Effector CD4-positive, alpha-beta T cell (primary cell): ENCODE measurements around the gene NR4A1.

ENCODE experiments used
- DNase-seq: peaks from one replicate; pipeline ENCODE4 v3.0.0-alpha.2; 2020
- total RNA-seq: gene quantifications from one replicate; lab custom pipeline; 2026; lab: John Stamatoyannopoulos, UW

The NR4A1 gene
- 376 reads per million, percentile 97 among the genes with 10 or more reads in this experiment for total RNA-seq

DNA sequence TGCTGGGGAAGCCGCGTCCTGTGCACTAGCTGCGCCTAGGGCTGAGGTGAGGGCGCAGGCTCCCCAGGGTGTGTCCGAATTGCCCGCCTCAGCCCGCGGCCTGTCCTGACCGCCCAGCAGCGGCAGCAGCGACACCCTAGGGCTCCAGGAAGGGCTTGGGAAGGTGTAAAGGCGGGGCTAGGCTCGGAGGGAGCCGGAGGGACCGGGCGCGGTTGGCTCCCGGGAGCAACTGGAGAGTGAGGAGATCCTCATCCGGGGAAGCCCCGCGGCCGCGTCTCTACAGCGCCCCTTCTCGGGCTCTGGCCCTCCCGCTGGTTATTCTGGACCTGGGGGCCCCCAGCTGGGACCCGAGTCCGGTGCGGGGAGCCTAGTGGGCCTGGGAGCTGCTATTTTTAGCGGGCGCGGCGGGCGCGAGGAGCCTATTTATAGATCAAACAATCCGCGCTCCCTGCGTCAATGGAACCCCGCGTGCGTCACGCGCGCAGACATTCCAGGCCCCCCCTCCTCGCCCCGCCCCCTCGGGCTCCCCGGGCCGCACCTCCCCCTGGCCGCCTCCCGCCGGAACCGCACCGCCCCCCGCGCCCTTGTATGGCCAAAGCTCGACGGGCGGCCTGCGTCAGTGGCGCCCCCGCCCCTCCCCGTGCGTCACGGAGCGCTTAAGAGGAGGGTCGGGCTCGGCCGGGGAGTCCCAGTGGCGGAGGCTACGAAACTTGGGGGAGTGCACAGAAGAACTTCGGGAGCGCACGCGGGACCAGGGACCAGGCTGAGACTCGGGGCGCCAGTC lies at the start of gene NR4A1:
TSS of gene NR4A1 (plus strand) at position 685 of the 784 bp plus-strand sequence. CDS start 2,887 bp downstream, outside the sequence.
- peak; percentile 100 for DNase-seq

DNA sequence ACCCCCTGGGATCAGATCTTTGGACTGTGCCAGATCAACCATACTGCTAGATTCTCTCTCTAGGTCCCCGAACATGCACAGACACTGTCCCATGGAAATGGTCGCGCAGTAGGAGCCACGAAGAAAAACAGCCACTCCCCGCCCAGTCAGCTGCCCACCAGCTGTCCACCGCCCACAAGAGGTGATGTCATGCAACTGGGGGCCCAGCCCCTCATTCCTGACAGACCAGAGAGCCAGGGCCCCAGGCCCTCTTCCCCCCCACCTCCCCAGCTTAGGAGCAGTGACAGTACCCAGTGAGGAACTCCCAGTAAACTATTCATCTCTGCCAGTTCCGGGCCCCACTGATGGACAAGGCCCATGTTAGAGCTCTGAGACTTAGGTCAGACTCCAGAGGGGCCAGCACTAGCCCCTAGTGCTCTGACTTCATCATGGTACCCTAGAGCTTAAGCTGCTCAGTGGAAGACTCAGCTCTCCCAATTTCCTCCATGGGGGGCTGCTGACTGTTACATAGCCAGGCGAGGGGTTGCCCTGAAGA lies 48.2 kb upstream of the NR4A1 start:
- DNase-seq = no peak

DNA sequence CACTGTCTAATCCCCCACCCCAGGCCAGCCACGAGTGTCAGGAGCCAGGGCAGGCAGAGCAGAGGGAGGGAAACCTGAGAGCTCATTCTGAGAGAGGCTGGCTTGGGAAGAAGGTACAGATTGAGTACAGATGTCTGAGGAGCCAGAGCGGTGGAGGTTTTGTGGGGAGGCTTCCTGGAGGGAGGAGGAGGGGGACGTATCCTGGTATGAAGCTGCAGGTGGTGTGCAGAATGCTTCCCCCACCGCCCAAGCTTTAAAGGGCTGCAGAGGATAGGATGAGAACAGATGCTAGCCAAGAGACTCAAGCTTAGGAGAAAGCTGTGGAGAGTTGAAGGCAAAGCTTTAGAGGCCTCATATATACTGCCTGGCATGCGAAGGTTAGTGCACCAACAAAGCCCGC lies 47.7 kb upstream of the NR4A1 start:
- DNase-seq = no peak

DNA sequence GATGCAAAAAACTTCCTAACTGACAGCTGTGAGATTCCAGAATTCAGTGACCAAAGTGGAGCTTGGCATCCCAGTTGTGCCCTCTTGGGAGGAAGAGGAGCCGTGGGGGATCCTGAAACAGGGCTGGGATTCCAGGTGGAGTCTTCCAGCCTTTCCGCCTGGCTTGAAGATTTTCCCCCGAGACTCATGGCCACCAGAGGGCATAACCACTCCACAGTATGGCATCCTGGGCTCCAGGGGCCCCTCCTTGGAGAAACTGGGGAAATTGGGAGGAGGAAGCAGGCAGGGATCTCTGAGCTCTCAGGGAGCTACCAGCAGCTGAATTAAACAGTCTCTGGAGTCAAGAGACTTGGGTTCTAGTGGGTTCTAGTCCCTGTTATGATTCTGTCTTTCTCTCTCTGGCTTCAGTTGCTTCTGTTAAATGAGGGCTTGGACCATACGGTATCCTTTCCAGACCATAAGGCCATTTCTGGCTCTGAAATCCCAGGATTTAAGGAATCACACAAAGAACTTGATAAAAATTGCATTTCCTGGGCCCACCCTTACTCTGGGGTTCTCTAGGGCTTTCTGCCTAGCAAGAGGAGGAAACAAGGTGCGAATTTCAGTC lies 47.1 kb upstream of the NR4A1 start:
- no peak for DNase-seq

DNA sequence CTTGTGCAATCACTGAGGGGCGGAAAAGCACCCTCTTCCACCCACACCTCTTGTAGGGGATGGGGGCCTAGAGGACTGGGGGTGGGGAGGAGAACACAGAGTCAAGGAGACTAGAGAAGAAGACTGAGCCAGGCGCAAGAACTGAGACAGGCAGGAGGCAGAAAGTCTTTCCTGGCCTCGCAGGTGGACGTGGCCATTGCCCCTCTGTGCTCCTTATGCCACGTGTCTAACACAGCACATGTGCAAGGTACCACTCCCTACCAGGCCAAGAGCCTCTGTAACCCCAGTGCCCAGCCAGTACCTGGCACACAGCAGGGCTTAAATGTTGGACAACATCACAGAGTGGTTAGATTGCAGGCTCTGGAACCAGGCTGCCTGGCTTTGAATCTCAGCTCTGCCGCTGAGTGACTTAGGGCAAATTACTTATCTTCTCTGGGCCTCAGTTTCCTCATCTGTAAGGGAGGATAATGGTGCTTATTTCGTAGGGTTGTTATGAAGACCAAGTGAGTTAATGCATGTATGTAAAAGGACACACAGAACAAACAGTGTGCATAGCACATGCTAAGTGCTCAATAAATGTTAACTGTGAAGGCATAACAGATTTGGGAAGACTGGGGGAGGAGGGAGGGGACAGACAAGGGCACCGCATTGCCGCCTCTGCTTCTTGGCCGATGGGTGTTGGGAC lies 45.9 kb upstream of the NR4A1 start:
- no peak for DNase-seq

DNA sequence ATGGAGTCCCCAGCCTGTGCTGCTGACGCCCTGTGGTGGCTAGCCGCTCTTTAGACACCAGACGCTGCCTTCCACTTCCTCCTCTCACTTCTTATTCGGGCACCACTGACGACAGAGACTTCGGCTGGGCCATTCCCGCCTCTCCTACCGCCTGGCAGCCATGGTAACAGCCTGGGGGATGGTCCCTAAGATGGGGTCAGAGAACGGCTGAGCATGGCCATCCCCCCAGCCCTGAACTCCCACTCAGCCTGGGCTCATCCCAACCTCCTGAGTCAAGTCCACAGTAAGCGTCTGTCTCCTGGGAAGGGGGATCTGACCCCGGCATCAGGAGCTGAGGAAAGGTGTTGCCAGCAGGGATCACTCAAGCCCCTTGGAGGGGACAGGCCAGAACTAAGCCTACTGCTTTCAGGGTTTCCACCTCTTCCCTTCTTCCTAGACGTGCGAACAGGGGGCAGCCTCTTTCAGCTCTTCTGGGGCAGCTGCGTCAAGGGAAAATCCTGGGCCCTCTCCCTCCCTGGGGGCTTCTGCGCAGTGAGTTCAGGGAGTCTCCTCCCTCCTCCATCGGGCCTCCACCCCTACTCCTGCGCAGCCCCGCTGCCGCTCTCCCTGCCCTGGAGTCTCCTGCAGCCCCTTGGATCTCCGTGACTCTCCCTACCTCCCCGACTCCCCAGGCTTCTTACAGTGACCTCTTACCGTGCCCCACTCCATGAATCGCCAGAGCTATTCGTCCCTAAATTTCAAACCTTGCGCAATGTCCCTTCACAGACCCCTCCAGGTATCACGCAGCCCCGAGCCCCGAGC lies 45.1 kb upstream of the NR4A1 start:
- DNase-seq = no peak

DNA sequence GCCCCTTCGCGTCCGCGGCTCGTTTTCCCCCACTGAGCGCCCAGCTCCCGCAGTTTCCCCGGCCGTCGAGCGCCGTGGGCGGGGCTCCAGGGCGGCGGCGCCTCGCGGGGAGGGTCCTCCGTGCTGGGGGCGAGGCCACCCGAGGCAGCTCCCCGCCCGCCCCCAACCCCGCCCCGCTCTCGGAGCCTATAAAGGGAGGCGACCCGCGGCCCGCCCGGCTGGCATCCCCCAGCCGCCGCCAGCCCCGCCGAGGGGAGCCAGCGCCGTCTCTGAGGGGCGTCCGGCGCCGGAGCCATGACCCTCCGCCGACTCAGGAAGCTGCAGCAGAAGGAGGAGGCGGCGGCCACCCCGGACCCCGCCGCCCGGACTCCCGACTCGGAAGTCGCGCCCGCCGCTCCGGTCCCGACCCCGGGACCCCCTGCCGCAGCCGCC lies 44.5 kb upstream of the NR4A1 start, which contains the start of gene TAMALIN:
TSS of gene TAMALIN (plus strand) at position 221 of the 432 bp plus-strand sequence. CDS start at position 295, 74 bp downstream.
- peak; percentile 79 for DNase-seq

DNA sequence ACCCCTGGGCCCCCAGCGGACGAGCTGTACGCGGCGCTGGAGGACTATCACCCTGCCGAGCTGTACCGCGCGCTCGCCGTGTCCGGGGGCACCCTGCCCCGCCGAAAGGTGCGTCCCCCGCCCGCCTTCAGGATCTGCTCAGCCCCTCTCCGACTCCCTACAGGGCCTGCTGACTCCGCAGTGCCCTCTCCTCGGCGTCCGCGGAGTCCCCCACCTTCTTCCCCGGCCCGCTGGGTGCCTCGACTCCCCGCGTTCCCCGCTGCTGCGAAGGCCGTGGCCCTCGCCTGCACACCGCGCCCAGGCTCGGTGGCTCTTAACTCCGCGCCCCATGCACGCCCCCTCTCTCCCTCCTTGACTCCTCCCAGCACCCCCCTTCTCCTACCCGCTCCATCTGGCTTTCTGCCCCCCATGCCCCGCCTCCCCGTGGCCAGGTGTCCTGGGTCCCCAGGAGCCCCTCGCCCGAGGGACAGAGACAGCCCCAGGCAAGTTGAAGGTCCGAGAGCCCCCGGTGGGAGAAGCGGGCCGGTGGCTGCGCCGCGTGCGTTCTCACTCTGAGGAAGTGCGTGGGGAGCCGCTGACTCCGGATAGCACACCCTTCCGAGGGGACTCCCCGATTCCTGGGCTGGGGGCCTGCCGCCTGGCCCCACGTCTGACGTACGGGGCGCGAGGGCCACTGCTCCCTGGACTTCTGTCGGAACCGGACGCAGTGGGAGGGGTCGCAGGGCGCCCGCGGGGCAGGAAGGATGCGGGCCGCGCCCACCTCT lies 43.9 kb upstream of the NR4A1 start:
- peak; percentile 46 for DNase-seq

DNA sequence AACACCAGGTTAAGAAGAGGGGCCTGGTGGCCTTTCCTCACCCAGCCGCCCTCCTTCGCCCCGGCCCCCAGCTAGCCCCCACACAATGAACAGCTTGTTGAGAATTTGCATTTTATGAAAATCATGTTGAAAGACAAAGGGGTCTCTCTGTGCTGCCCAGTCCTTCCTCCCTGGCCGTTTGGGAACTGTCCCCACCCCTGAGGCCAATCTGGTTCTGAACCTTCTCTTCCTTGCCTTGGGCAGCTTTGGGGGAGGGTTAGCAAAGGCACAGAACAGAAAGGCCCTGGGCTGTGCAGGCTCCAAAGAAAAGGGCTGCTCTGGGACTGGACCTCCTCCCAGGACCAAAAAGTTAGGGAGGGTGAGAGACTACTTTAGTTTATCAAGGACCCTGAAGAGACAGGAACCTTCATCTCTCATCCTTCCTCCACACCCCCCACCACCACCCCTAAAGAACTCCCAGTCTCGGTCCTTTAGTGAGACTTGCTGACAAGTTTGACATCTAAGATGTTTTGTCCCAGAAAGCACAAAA lies 43.2 kb upstream of the NR4A1 start:
- DNase-seq = no peak

DNA sequence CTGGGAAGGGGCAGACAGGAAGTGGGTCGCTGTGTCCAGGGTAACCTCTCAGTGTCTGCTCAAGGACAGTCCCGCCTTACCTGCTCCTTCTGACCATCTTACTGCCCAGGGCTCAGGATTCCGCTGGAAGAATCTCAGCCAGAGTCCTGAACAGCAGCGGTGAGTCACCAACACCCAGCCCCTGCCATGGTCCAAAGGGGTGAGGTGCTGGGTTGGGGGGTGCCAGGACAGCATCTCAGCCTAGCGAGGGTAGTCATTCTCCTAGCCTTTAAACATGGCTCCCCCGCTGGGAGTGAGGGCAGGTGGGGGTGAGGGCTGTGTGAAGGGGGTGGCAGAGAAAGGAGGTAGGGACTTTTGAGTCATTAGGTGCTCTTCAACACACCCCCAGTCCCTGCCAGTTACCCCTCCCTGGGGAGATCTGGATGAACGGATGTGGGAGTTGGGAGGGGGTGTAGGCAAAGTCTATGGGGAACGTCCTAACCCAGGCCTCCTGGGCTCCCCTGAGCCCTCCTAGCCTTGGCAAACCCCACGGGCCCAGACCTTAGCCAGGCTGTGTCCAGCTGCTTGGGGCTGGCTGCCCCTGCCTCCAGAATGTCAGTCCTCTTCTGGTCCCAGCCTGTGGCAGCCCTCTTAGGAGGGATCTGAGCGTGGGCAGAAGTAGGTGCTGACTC lies 42.0 kb upstream of the NR4A1 start:
- DNase-seq = no peak

DNA sequence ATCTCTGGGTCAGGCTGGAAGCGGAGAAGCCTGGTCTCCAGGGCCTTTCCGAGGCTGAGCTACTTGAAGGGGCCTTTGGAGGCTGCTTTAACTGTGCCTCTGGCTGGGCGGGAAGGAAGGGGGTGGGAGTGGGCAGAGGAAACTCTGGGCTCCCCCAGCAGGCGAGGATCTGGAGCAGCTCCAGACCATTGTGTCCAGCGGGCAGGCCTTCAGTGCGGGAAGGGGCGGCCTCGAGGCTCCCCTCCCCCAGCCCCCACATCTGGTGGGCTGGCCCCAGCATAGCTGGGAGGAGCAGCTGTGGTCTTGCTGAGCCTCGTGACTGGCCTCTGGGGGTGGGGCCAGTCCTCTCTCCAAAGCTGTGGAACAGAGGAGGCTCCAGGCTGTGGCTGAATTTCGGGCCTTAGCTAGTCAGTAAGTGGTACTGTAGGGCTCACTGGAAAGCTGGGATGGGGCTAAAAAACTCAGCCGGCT lies 41.1 kb upstream of the NR4A1 start:
- DNase-seq = no peak

DNA sequence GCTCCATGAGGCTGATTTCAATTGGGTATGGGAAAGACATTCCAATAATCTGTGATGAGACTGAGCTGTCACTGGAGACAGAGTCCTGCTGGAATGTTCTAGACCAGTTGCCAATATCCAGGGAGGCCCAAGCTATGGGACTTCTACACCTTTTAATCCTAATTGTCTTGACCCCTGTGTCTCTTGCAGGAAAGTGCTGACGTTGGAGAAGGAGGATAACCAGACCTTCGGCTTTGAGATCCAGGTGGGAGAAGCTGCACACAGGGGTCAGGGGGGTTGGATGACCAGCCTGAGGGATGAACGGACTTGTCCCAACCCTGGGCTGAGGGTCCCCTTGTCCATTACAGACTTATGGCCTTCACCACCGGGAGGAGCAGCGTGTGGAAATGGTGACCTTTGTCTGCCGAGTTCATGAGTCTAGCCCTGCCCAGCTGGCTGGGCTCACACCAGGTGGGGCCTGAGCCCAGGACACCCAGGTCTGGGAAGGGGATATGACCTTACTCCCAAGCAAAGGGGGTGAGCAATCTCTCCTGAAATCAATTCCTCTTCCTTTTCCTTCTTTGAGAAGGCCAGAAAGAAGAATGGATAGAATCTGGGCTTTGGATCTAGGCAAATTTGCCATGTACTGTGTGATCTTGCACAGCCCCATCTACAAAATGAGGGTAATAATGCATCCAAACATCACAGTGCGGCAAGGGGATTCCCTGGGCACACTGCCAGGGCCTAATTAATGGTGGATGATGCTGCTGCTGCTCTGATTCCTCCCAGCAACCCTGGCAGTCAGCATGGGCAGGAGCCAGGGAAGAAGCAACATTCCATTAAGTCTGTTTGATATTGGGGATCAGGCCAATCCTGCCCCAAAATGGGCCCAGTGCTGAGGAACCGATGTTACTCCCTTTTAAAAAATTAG lies 40.3 kb upstream of the NR4A1 start:
- no peak for DNase-seq

DNA sequence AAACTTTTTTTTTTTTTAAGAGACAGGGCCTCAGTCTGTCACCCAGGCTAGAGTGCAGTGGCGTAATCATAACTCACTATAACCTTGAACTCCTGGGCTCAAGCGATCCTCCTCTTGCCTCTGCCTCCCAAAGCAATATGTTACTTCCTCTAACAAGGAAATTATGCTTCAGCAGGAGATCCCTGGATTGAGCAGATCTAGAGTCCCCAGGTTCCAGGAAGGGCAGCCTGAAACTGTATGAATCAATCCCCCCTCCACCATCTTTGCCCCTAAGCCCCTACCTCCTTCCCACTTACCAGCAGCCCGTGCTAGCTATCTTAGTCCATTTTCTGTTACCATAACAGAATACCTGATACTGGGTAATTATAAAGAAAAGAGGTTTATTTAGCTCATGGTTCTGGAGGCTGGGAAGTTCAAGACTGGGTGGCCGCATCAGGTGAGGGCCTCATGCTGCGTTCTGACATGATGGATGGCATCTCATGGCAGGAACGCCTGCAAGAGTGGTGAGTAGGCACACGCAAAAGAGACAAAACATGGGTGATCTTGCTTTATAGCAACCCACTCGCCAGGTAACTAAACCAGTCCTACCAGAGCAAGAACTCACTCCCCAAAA lies 39.5 kb upstream of the NR4A1 start:
- no peak for DNase-seq

DNA sequence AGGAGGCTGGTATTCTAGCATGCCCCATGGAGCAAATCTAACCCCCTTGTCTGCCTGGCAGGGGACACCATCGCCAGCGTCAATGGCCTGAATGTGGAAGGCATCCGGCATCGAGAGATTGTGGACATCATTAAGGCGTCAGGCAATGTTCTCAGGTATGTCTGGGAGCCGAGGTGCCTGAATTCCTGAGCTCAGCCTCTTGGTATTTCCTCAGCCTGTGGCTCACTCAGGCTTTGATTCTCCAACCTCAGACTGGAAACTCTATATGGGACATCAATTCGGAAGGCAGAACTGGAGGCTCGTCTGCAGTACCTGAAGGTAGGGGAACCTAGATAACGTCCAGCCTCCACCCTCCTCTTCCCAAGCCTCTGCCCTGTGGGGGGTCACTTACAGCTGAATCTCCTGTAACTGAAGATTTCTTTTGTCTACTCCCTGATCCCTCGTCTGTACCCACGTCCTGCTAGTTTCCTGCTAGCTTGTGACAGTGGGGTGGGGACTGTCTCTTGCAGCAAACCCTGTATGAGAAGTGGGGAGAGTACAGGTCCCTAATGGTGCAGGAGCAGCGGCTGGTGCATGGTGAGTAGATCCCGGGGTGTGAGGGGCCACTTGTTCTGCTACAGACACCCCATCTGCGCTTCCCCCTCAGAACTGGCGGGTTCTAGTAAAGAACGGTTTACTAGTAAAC lies 37.5 kb upstream of the NR4A1 start:
- no peak for DNase-seq

DNA sequence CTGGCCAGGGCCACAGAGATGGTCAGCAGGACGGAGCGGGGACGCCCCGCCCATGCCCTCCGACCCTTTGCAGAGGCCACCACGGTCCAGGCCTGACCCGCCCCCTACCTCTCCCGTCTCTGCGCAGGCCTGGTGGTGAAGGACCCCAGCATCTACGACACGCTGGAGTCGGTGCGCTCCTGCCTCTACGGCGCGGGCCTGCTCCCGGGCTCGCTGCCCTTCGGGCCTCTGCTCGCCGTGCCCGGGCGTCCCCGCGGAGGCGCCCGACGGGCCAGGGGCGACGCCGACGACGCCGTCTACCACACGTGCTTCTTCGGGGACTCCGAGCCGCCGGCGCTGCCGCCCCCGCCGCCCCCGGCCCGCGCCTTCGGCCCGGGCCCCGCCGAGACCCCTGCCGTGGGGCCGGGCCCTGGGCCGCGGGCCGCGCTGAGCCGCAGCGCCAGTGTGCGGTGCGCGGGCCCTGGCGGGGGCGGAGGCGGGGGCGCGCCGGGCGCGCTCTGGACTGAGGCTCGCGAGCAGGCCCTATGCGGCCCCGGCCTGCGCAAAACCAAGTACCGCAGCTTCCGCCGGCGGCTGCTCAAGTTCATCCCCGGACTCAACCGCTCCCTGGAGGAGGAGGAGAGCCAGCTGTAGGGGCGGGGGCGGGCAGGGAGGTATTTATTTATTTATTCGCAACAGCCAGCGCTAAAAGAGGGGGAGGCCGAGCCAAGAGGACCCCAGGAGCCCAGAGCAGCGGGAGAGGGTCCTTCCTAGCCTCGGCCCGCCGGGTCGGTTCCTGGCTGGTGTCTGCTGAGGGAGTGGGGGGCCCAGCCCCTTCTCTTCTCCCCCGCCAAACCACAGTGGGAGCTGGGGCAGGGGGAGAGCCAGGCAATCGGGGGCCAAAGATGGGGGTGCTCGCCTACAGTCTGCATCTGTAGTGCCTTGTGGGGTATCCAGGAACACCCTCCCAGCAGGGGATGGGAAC lies 36.4 kb upstream of the NR4A1 start:
- no peak for DNase-seq

DNA sequence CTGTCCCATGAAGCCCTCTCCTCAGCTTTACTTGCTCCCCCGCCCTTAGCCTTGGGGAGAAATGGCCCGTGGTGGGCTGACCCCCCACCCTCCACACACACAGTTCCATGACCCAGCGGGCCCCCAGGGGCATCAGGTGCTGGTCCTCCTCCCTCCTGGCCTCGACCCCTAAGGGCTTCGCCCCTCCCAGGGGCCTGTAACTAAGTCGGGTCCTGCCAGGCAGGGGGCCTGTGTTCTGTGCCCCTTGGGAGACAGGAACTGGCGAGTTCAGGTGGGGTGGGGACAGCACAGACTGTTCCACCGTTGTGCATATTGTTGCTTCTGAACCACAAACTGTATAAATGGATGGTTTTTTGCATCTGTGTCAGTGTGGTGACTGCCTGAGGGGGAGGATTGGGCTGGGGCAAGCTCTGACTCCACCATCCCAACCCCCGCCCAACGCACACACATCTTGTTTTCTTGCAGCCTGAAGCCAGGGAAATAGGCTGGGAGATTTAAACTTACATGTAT lies 35.7 kb upstream of the NR4A1 start:
- no peak for DNase-seq
